ENCODE results near the gene CD47. TPM values are rescaled to one million over a fixed set of nuclear protein-coding genes. Genes with fewer than 3 reads are reported as not detected.

Gene CD47
- total RNA-seq, 2 experiments from 2014 or later: 136 to 137 TPM

GRCh38 chr3:108089579-108089978 lies 1.3 kb downstream of the CD47 start:
- no peaks in the 10 kb centered on the region for H3K27me3 Mint-ChIP-seq (ENCODE audit: low read depth)
- CTCF ChIA-PET: interaction anchor here (1.0 to 4.7 kb wide), 4 partner anchors 11 to 162 kb away, joined by 3 to 24 read pairs (median 5); no protein-coding TSS in a partner anchor
- H3K36me3 Mint-ChIP-seq (ENCODE audit: low read depth): peaks cover 22% of the 10 kb centered on the region
- peaks cover 24% of the 10 kb centered on the region for H3K4me1 Mint-ChIP-seq (ENCODE audit: low read depth)
- H3K27ac Mint-ChIP-seq: peak overlapping the region; percentile 99
- POLR2A ChIA-PET: interaction anchor here (0.8 to 5.6 kb wide), 8 partner anchors 9 to 500 kb away, joined by 3 to 96 read pairs (median 4); partner anchors contain the start of genes CIP2A and DZIP3
- ATAC-seq (no peak), DNase-seq (no peak)
- no peaks in the 10 kb centered on the region for H3K9me3 Mint-ChIP-seq (ENCODE audit: insufficient read depth)
- H3K4me3 Mint-ChIP-seq: no peak overlapping the region

- peak; percentile 65 for DNase-seq
- ChIA-PET CTCF (interaction anchor here (4.7 kb wide), 1 partner anchor 37 kb away, joined by 24 read pairs; no protein-coding TSS in a partner anchor), POLR2A (interaction anchor here (0.6 to 5.6 kb wide), 5 partner anchors 37 to 501 kb away, joined by 4 to 96 read pairs (median 5); partner anchors contain the start of genes CIP2A and DZIP3)
- Mint-ChIP-seq H3K4me3 (no peak overlapping the region), H3K9me3 (ENCODE audit: insufficient read depth) (no peaks in the 10 kb centered on the region), H3K27ac (peak overlapping the region; percentile 69), H3K27me3 (ENCODE audit: low read depth) (no peaks in the 10 kb centered on the region), H3K4me1 (ENCODE audit: low read depth) (peaks cover 24% of the 10 kb centered on the region), H3K36me3 (ENCODE audit: low read depth) (peaks cover 22% of the 10 kb centered on the region)
- ATAC-seq: peak; percentile 26
Observed at GRCh38 chr3:108088697-108089096, 2.1 kb downstream of the CD47 start.

- CTCF ChIA-PET: interaction anchor here (4.7 kb wide), 1 partner anchor 38 kb away, joined by 24 read pairs; no protein-coding TSS in a partner anchor
- Mint-ChIP-seq H3K4me3 (no peak overlapping the region), H3K4me1 (ENCODE audit: low read depth) (peaks cover 18% of the 10 kb centered on the region), H3K27ac (peak overlapping the region; percentile 55), H3K27me3 (ENCODE audit: low read depth) (no peaks in the 10 kb centered on the region), H3K9me3 (ENCODE audit: insufficient read depth) (no peaks in the 10 kb centered on the region), H3K36me3 (ENCODE audit: low read depth) (peaks cover 24% of the 10 kb centered on the region)
- DNase-seq: no peak
- no peak for ATAC-seq
- POLR2A ChIA-PET: interaction anchor here (5.6 kb wide), 1 partner anchor 38 kb away, joined by 96 read pairs; no protein-coding TSS in a partner anchor
Observed at GRCh38 chr3:108088146-108088545, 2.7 kb downstream of the CD47 start.

GRCh38 chr3:108086653-108087052 lies 4.2 kb downstream of the CD47 start:
- Mint-ChIP-seq H3K4me3 (no peak overlapping the region), H3K27me3 (ENCODE audit: low read depth) (no peaks in the 10 kb centered on the region), H3K4me1 (ENCODE audit: low read depth) (peaks cover 11% of the 10 kb centered on the region), H3K27ac (no peak overlapping the region), H3K9me3 (ENCODE audit: insufficient read depth) (no peaks in the 10 kb centered on the region), H3K36me3 (ENCODE audit: low read depth) (peaks cover 27% of the 10 kb centered on the region)
- DNase-seq (no peak), ATAC-seq (no peak)
- CTCF ChIA-PET: interaction anchor here (0.6 to 4.7 kb wide), 3 partner anchors 36 to 41 kb away, joined by 3 to 24 read pairs (median 3); no protein-coding TSS in a partner anchor
- POLR2A ChIA-PET: interaction anchor here (5.6 kb wide), 1 partner anchor 39 kb away, joined by 96 read pairs; no protein-coding TSS in a partner anchor

DNA sequence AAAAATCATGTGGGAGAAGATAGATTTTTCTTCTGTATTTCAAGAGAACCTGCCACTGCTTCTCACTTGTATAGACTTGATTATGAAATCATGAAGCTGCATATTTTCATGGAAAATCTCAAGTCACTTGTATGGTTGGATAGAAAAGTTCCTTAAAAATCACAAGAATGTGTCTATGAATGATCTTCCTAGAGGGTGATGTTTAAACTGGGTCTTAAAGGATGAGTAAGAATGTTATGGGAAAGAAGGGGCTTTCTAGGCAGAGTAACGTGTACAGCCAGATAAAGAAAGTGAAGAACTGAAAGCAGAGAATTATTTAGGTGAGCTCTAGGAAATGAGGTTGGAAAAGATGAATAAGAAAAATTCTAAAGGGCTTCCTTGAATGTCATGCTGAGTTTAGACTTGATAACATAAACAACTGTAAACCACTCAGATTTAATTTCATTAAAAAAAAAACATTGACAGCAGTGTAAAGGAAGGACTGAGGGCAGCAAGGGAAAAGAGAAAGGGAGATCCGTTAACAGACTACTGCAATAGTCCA lies 5.0 kb downstream of the CD47 start:
- ATAC-seq (no peak), DNase-seq (no peak)
- H3K4me3 Mint-ChIP-seq: no peak overlapping the region
- no peak overlapping the region for H3K27ac Mint-ChIP-seq
- H3K27me3 Mint-ChIP-seq (ENCODE audit: low read depth): no peaks in the 10 kb centered on the region
- ChIA-PET CTCF (interaction anchor here (0.6 to 4.7 kb wide), 4 partner anchors 37 to 392 kb away, joined by 3 to 24 read pairs (median 4); no protein-coding TSS in a partner anchor), POLR2A (interaction anchor here (5.6 kb wide), 1 partner anchor 40 kb away, joined by 96 read pairs; no protein-coding TSS in a partner anchor)
- no peaks in the 10 kb centered on the region for H3K9me3 Mint-ChIP-seq (ENCODE audit: insufficient read depth)
- H3K36me3 Mint-ChIP-seq (ENCODE audit: low read depth): peaks cover 25% of the 10 kb centered on the region
- peaks cover 16% of the 10 kb centered on the region for H3K4me1 Mint-ChIP-seq (ENCODE audit: low read depth)

GRCh38 chr3:108085370-108085769 lies 5.5 kb downstream of the CD47 start:
- CTCF ChIA-PET: interaction anchor here (1.5 kb wide), 1 partner anchor 392 kb away, joined by 4 read pairs; no protein-coding TSS in a partner anchor
- POLR2A ChIA-PET: interaction anchor here (5.6 kb wide), 1 partner anchor 40 kb away, joined by 96 read pairs; no protein-coding TSS in a partner anchor
- peaks cover 24% of the 10 kb centered on the region for H3K36me3 Mint-ChIP-seq (ENCODE audit: low read depth)
- H3K4me1 Mint-ChIP-seq (ENCODE audit: low read depth): peaks cover 20% of the 10 kb centered on the region
- H3K4me3 Mint-ChIP-seq: no peak overlapping the region
- DNase-seq: no peak
- no peaks in the 10 kb centered on the region for H3K9me3 Mint-ChIP-seq (ENCODE audit: insufficient read depth)
- no peaks in the 10 kb centered on the region for H3K27me3 Mint-ChIP-seq (ENCODE audit: low read depth)
- no peak for ATAC-seq
- H3K27ac Mint-ChIP-seq: no peak overlapping the region

- Mint-ChIP-seq H3K27ac (peak overlapping the region; percentile 52), H3K4me1 (ENCODE audit: low read depth) (peaks cover 52% of the 10 kb centered on the region), H3K4me3 (no peak overlapping the region), H3K36me3 (ENCODE audit: low read depth) (peaks cover 52% of the 10 kb centered on the region), H3K27me3 (ENCODE audit: low read depth) (no peaks in the 10 kb centered on the region), H3K9me3 (ENCODE audit: insufficient read depth) (no peaks in the 10 kb centered on the region)
- POLR2A ChIA-PET: no interaction called here
- CTCF ChIA-PET: interaction anchor here (0.7 to 2.0 kb wide), 3 partner anchors 12 to 398 kb away, joined by 4 to 6 read pairs (median 5); no protein-coding TSS in a partner anchor
- no peak for DNase-seq
- ATAC-seq: no peak
Observed at GRCh38 chr3:108079877-108080276, 11.0 kb downstream of the CD47 start.

GRCh38 chr3:108079043-108079442 lies 11.8 kb downstream of the CD47 start:
- Mint-ChIP-seq H3K4me3 (no peak overlapping the region), H3K36me3 (ENCODE audit: low read depth) (peaks cover 56% of the 10 kb centered on the region), H3K27me3 (ENCODE audit: low read depth) (no peaks in the 10 kb centered on the region), H3K9me3 (ENCODE audit: insufficient read depth) (no peaks in the 10 kb centered on the region), H3K27ac (no peak overlapping the region), H3K4me1 (ENCODE audit: low read depth) (peaks cover 56% of the 10 kb centered on the region)
- POLR2A ChIA-PET: no interaction called here
- ATAC-seq (no peak), DNase-seq (no peak)
- CTCF ChIA-PET: interaction anchor here (2.0 kb wide), 1 partner anchor 18 kb away, joined by 5 read pairs; no protein-coding TSS in a partner anchor

DNA sequence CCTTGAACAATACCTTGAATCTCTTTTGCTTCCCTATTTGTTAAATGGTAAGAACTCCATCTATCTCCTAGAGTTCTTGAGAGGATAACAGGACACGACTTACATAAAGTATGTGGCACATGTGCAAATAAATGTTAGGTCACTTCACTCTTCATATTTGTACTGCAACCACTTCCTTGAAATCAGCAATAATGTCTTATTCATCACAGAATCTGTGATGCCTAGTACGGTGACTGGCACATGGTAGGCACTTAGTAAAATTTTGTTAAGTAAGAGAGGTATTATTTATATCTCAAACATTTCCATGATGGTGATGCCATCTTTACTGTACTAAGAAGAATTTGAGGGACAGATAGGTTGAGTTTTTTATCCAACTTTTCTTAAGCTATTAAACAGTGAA lies 14.3 kb downstream of the CD47 start:
- H3K27me3 Mint-ChIP-seq (ENCODE audit: low read depth): no peaks in the 10 kb centered on the region
- peaks cover 68% of the 10 kb centered on the region for H3K4me1 Mint-ChIP-seq (ENCODE audit: low read depth)
- ChIA-PET CTCF (interaction anchor here (0.8 kb wide), 1 partner anchor 9 kb away, joined by 3 read pairs; no protein-coding TSS in a partner anchor), POLR2A (no interaction called here)
- ATAC-seq: no peak
- H3K27ac Mint-ChIP-seq: no peak overlapping the region
- peaks cover 67% of the 10 kb centered on the region for H3K36me3 Mint-ChIP-seq (ENCODE audit: low read depth)
- no peak overlapping the region for H3K4me3 Mint-ChIP-seq
- no peak for DNase-seq
- no peaks in the 10 kb centered on the region for H3K9me3 Mint-ChIP-seq (ENCODE audit: insufficient read depth)

- H3K4me1 Mint-ChIP-seq (ENCODE audit: low read depth): peaks cover 63% of the 10 kb centered on the region
- no peaks in the 10 kb centered on the region for H3K9me3 Mint-ChIP-seq (ENCODE audit: insufficient read depth)
- ChIA-PET POLR2A (no interaction called here), CTCF (interaction anchor here (0.6 to 1.2 kb wide), 6 partner anchors 16 to 516 kb away, joined by 3 to 4 read pairs (median 3); partner anchors contain the start of genes CIP2A and DZIP3)
- ATAC-seq (no peak), DNase-seq (no peak)
- peaks cover 71% of the 10 kb centered on the region for H3K36me3 Mint-ChIP-seq (ENCODE audit: low read depth)
- H3K4me3 Mint-ChIP-seq: no peak overlapping the region
- H3K27me3 Mint-ChIP-seq (ENCODE audit: low read depth): no peaks in the 10 kb centered on the region
- no peak overlapping the region for H3K27ac Mint-ChIP-seq
Observed at GRCh38 chr3:108073764-108074431, 16.9 kb downstream of the CD47 start.

DNA sequence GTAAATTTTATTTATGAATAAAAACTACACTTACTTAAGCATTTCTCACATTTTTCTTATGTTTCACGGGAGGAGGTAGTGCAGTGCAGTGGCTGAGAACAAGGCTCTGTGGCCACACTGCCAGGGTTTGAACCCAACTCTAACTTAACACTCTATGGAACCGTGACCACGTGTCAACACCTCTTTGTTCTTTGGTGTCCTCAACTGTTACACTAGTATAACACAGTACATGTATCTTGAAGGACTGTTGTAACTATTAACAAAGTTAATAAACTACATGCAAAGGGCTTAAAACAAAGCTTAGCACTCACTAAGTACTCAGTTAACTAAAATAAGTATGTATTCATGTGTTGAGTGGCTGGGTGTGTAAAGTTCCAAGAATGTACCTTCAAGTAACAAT lies 19.5 kb downstream of the CD47 start:
- Mint-ChIP-seq H3K27ac (no peak overlapping the region), H3K9me3 (ENCODE audit: insufficient read depth) (no peaks in the 10 kb centered on the region), H3K36me3 (ENCODE audit: low read depth) (peaks cover 65% of the 10 kb centered on the region), H3K4me1 (ENCODE audit: low read depth) (peaks cover 61% of the 10 kb centered on the region), H3K4me3 (no peak overlapping the region), H3K27me3 (ENCODE audit: low read depth) (no peaks in the 10 kb centered on the region)
- ATAC-seq: peak; percentile 59
- DNase-seq: no peak
- CTCF ChIA-PET: no interaction called here
- POLR2A ChIA-PET: no interaction called here
